SK-N-SH (cell line): ENCODE results near the gene NAPG. TPM values are rescaled to one million over a fixed set of nuclear protein-coding genes. Genes with fewer than 3 reads are reported as not detected.

ENCODE experiments used
- CTCF ChIA-PET: fragments of 300-600, 350-600 bp; formaldehyde crosslinking; extraction: SDS; loops from one replicate; lab custom pipeline; 2021; lab: Yijun Ruan, JAX
- POLR2A ChIA-PET: fragments of 350-600 bp; sonication (Branson Sonifier 250); formaldehyde crosslinking; extraction: SDS; loops from one replicate; lab custom pipeline; 2020; ENCODE audit warnings: antibody characterized with exemption, inconsistent platforms; lab: Yijun Ruan, JAX
- DNase-seq: peaks from one replicate; pipeline ENCODE4 v3.0.0; 2012
- H2AFZ ChIP-seq: fragments of 200-600 bp; sonication (generic); 2 replicates; pipeline ENCODE4 v1.8.1; 2016; ENCODE audit warnings: antibody characterized with exemption, mild to moderate bottlenecking, low read depth
- H3F3A ChIP-seq: fragments of 200-600 bp; sonication (generic); replicated peaks from 2 replicates; pipeline ENCODE3; 2016; ENCODE audit warnings: antibody characterized with exemption, mild to moderate bottlenecking; ENCODE audit not compliant: insufficient read depth
- H3K27ac ChIP-seq, 2 experiments: fragments of 200-500 bp in 1 of 2; fragments of 200-600 bp in 1 of 2; sonication (Bioruptor generic) in 1 of 2; sonication (generic), shearing (Covaris generic) in 1 of 2; 2 replicates each; pipeline versions ENCODE4 v1.5.1 to v1.6.1; 2014 to 2016; ENCODE audit warnings: low read depth in 2 of 2, inconsistent platforms in 1 of 2, low read length in 1 of 2, mild to moderate bottlenecking in 1 of 2, mixed read lengths in 1 of 2
- H3K27me3 ChIP-seq: fragments of 200-600 bp; sonication (generic), shearing (Covaris generic); 2 replicates; pipeline ENCODE4 v1.6.1; 2016; ENCODE audit warnings: mixed run types; ENCODE audit not compliant: insufficient read depth
- H3K36me3 ChIP-seq, 2 experiments: fragments of 200-500 bp in 1 of 2; fragments of 200-600 bp in 1 of 2; sonication (Bioruptor generic) in 1 of 2; sonication (generic) in 1 of 2; replicated peaks in 1 of 2; 2 replicates each; pipeline versions ENCODE3 to v1.5.1; 2014 to 2016; ENCODE audit warnings: low read length in 1 of 2, mild to moderate bottlenecking in 1 of 2; ENCODE audit not compliant: insufficient read depth in 2 of 2, control insufficient read depth in 1 of 2
- H3K4me1 ChIP-seq, 2 experiments: fragments of 200-500 bp in 1 of 2; fragments of 200-600 bp in 1 of 2; sonication (Bioruptor generic) in 1 of 2; sonication (generic), shearing (Covaris generic) in 1 of 2; 2 replicates each; pipeline versions ENCODE4 v1.5.1 to v1.6.1; 2014 to 2016; ENCODE audit warnings: low read depth in 1 of 2, low read length in 1 of 2, mixed run types in 1 of 2; ENCODE audit not compliant: insufficient read depth in 2 of 2, control insufficient read depth in 1 of 2
- H3K4me2 ChIP-seq: fragments of 200-600 bp; sonication (generic), shearing (Covaris generic); 2 replicates; pipeline ENCODE4 v1.6.1; 2017; ENCODE audit warnings: mixed run types
- H3K4me3 ChIP-seq, 2 experiments: fragments of 200-500 bp in 1 of 2; fragments of 200-600 bp in 1 of 2; sonication (Bioruptor generic) in 1 of 2; sonication (generic), shearing (Covaris generic) in 1 of 2; 2 replicates each; pipeline versions ENCODE4 v1.5.1 to v1.8.1; 2014 to 2016; ENCODE audit warnings: low read depth in 2 of 2, inconsistent platforms in 1 of 2, low read length in 1 of 2, mild to moderate bottlenecking in 1 of 2, mixed read lengths in 1 of 2, moderate library complexity in 1 of 2
- H3K79me2 ChIP-seq: fragments of 200-600 bp; sonication (generic); 2 replicates; pipeline ENCODE4 v1.8.1; 2017; ENCODE audit warnings: mild to moderate bottlenecking; ENCODE audit not compliant: insufficient read depth
- H3K9ac ChIP-seq: fragments of 200-600 bp; sonication (generic); 2 replicates; pipeline ENCODE4 v1.6.1; 2017; ENCODE audit warnings: mixed run types
- H3K9me2 ChIP-seq: fragments of 200-600 bp; sonication (generic); 2 replicates; pipeline ENCODE4 v1.6.1; 2017; ENCODE audit warnings: mixed run types
- H3K9me3 ChIP-seq: fragments of 200-600 bp; sonication (generic); 2 replicates; pipeline ENCODE4 v1.6.1; 2017; ENCODE audit warnings: mixed run types, mild to moderate bottlenecking, moderate library complexity
- H4K20me1 ChIP-seq: fragments of 200-600 bp; sonication (generic); 2 replicates; pipeline ENCODE4 v1.6.1; 2017; ENCODE audit warnings: mild to moderate bottlenecking, mixed run types; ENCODE audit not compliant: insufficient read depth
- CHD2 ChIP-seq: fragments of 150-350 bp; IDR thresholded peaks from 2 replicates; pipeline ENCODE4 v1.6.1; 2018; ENCODE audit warnings: low read length; ENCODE audit not compliant: partially characterized antibody
- EP300 ChIP-seq, 2 experiments: IDR thresholded peaks; 2 replicates each; pipeline versions ENCODE4 v1.4.0 to v1.6.1; 2012; ENCODE audit warnings: borderline replicate concordance in 1 of 2, low read depth in 1 of 2, low read length in 1 of 2
- FOSL2 ChIP-seq: IDR thresholded peaks from 2 replicates; pipeline ENCODE4 v1.4.0; 2012; ENCODE audit warnings: low read depth, mild to moderate bottlenecking, moderate library complexity, borderline replicate concordance
- FOXM1 ChIP-seq: IDR thresholded peaks from 2 replicates; pipeline ENCODE4 v1.4.0; 2012; ENCODE audit warnings: low read depth, mild to moderate bottlenecking
- JUND ChIP-seq: IDR thresholded peaks from 2 replicates; pipeline ENCODE4 v1.4.0; 2012
- MEF2A ChIP-seq: IDR thresholded peaks from 2 replicates; pipeline ENCODE4 v1.4.0; 2012; ENCODE audit warnings: low read depth, borderline replicate concordance
- RAD21 ChIP-seq: IDR thresholded peaks from 2 replicates; pipeline ENCODE4 v1.6.1; 2012; ENCODE audit warnings: mild to moderate bottlenecking, low read length
- RXRA ChIP-seq: IDR thresholded peaks from 2 replicates; pipeline ENCODE4 v1.4.0; 2012; ENCODE audit warnings: low read depth, mild to moderate bottlenecking, borderline replicate concordance
- SMC3 ChIP-seq: IDR thresholded peaks from 2 replicates; pipeline ENCODE4 v1.6.1; 2012; ENCODE audit warnings: low read depth, low read length, improper control_type of control experiment
- TEAD4 ChIP-seq: IDR thresholded peaks from 2 replicates; pipeline ENCODE4 v1.4.0; 2012; ENCODE audit warnings: mild to moderate bottlenecking, borderline replicate concordance; ENCODE audit not compliant: insufficient read depth
- YY1 ChIP-seq: IDR thresholded peaks from 2 replicates; pipeline ENCODE4 v1.4.0; 2012; ENCODE audit warnings: low read depth, mild to moderate bottlenecking
- WGBS: methylation state at CpG from one replicate; pipeline ENCODE4 v1.1.6; 2017; ENCODE audit warnings: low lambda C conversion rate; 5-methylcytosine and 5-hydroxymethylcytosine counted together
- polyA plus RNA-seq, 3 experiments: library from polyadenylated mRNA; depleted of rRNA; stranded (reverse); fragments of >200 nt; gene quantifications; 2 replicates each; pipeline ENCODE4 v1.2.3, GENCODE V29; 2012
- TF ChIP-seq, protein P1 (sequence below): IDR thresholded peaks from 2 replicates; pipeline ENCODE4 v1.6.1; 2012; ENCODE audit warnings: mild to moderate bottlenecking, low read depth, low read length, moderate library complexity
- TF ChIP-seq, protein P2 (sequence below): fragments of 150-350 bp; IDR thresholded peaks from 2 replicates; pipeline ENCODE4 v1.6.1; 2016; ENCODE audit warnings: mild to moderate bottlenecking, low read depth, low read length
- TF ChIP-seq, protein P3 (sequence below): IDR thresholded peaks from 2 replicates; pipeline ENCODE4 v1.4.0; 2012; ENCODE audit warnings: low read depth, borderline replicate concordance
- TF ChIP-seq, protein P4 (sequence below): IDR thresholded peaks from 2 replicates; pipeline ENCODE4; 2012

NAPG gene
- polyA plus RNA-seq, 1 of the 3 experiments (the other 2 are of a cell fraction) = 9.2 TPM

DNA sequence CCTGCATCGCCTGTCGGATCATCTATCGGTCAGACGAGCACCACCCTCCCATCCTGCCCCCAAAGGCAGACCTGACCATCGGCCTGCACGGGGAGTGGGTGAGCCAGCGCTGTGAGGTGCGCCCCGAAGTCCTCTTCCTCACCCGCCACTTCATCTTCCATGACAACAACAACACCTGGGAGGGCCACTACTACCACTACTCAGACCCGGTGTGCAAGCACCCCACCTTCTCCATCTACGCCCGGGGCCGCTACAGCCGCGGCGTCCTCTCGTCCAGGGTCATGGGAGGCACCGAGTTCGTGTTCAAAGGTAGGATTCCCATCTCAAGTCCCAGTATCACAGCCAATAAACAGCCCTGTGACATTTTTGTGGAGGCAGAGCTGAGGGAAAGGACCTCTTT lies 40.4 kb upstream of the NAPG start:
- Histone ChIP-seq H3K36me3 (no peaks in the 10 kb centered on the region), H3K4me2 (no peak overlapping the region), H3K79me2 (no peaks in the 10 kb centered on the region), H3K4me1 (no peaks in the 10 kb centered on the region; a peak in 1 of 4 replicates), H3F3A (no peaks in the 10 kb centered on the region), H2AFZ (no peak overlapping the region), H3K27ac (no peak overlapping the region), H3K9me2 (no peaks in the 10 kb centered on the region), H3K9ac (no peak overlapping the region), H3K4me3 (no peak overlapping the region), H3K27me3 (no peaks in the 10 kb centered on the region), H3K9me3 (no peaks in the 10 kb centered on the region), H4K20me1 (no peaks in the 10 kb centered on the region)
- 60% methylated on average over 17 of the region's 20 CpGs for WGBS
- no peak for DNase-seq
- ChIA-PET POLR2A (no interaction called here), CTCF (no interaction called here)
- TF ChIP-seq, protein P1, sequence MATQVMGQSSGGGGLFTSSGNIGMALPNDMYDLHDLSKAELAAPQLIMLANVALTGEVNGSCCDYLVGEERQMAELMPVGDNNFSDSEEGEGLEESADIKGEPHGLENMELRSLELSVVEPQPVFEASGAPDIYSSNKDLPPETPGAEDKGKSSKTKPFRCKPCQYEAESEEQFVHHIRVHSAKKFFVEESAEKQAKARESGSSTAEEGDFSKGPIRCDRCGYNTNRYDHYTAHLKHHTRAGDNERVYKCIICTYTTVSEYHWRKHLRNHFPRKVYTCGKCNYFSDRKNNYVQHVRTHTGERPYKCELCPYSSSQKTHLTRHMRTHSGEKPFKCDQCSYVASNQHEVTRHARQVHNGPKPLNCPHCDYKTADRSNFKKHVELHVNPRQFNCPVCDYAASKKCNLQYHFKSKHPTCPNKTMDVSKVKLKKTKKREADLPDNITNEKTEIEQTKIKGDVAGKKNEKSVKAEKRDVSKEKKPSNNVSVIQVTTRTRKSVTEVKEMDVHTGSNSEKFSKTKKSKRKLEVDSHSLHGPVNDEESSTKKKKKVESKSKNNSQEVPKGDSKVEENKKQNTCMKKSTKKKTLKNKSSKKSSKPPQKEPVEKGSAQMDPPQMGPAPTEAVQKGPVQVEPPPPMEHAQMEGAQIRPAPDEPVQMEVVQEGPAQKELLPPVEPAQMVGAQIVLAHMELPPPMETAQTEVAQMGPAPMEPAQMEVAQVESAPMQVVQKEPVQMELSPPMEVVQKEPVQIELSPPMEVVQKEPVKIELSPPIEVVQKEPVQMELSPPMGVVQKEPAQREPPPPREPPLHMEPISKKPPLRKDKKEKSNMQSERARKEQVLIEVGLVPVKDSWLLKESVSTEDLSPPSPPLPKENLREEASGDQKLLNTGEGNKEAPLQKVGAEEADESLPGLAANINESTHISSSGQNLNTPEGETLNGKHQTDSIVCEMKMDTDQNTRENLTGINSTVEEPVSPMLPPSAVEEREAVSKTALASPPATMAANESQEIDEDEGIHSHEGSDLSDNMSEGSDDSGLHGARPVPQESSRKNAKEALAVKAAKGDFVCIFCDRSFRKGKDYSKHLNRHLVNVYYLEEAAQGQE = no peak
- no peak for TF ChIP-seq YY1
- no peak for TF ChIP-seq SMC3
- TF ChIP-seq RAD21 = no peak
- no peak for TF ChIP-seq FOXM1
- TF ChIP-seq, protein P2, sequence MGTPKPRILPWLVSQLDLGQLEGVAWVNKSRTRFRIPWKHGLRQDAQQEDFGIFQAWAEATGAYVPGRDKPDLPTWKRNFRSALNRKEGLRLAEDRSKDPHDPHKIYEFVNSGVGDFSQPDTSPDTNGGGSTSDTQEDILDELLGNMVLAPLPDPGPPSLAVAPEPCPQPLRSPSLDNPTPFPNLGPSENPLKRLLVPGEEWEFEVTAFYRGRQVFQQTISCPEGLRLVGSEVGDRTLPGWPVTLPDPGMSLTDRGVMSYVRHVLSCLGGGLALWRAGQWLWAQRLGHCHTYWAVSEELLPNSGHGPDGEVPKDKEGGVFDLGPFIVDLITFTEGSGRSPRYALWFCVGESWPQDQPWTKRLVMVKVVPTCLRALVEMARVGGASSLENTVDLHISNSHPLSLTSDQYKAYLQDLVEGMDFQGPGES = no peak
- no peak for TF ChIP-seq FOSL2
- TF ChIP-seq CHD2 = no peak
- TF ChIP-seq, protein P3, sequence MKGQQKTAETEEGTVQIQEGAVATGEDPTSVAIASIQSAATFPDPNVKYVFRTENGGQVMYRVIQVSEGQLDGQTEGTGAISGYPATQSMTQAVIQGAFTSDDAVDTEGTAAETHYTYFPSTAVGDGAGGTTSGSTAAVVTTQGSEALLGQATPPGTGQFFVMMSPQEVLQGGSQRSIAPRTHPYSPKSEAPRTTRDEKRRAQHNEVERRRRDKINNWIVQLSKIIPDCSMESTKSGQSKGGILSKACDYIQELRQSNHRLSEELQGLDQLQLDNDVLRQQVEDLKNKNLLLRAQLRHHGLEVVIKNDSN = no peak
- no peak for TF ChIP-seq JUND
- TF ChIP-seq, protein P4, sequence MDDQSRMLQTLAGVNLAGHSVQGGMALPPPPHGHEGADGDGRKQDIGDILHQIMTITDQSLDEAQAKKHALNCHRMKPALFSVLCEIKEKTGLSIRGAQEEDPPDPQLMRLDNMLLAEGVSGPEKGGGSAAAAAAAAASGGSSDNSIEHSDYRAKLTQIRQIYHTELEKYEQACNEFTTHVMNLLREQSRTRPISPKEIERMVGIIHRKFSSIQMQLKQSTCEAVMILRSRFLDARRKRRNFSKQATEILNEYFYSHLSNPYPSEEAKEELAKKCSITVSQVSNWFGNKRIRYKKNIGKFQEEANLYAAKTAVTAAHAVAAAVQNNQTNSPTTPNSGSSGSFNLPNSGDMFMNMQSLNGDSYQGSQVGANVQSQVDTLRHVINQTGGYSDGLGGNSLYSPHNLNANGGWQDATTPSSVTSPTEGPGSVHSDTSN = no peak

DNA sequence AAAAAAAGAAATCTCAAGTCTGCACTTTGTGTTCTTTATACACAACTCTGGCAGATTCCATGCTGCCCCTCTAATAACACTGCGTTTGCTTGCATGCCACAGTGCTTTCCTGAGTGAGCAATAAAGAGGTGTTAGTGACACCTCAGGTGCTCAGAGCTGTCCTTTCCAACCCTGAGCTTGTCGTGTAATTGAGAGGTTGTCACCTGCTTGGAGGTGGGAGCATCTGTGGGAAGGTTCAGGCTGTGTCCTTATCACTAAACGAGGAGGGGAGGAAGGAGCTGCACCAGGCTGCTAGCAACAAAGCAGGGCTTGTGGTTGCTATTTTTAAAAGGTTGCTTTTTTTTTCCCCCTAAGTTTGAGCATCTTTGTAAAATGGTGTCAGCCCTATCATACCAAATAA lies 39.5 kb upstream of the NAPG start:
- Histone ChIP-seq H3K9me3 (no peaks in the 10 kb centered on the region), H3K36me3 (no peaks in the 10 kb centered on the region), H3K4me3 (no peak overlapping the region), H2AFZ (no peak overlapping the region), H3K79me2 (no peaks in the 10 kb centered on the region), H3K9ac (no peak overlapping the region), H3K4me2 (no peak overlapping the region), H3K27me3 (no peaks in the 10 kb centered on the region), H4K20me1 (no peaks in the 10 kb centered on the region), H3K9me2 (no peaks in the 10 kb centered on the region), H3F3A (no peaks in the 10 kb centered on the region), H3K4me1 (no peaks in the 10 kb centered on the region; a peak in 1 of 4 replicates), H3K27ac (no peak overlapping the region)
- CTCF ChIA-PET = no interaction called here
- DNase-seq = no peak
- WGBS = 34% methylated on average over 3 of the region's 3 CpGs
- POLR2A ChIA-PET = no interaction called here
- TF ChIP-seq EP300 (IDR thresholded peaks at IDR 0.05; ENCODE audit: borderline replicate concordance in 1 of 2, low read depth in 1 of 2, low read length in 1 of 2) = no peak
- no peak for TF ChIP-seq FOSL2
- TF ChIP-seq SMC3 = no peak
- TF ChIP-seq MEF2A = no peak
- TF ChIP-seq, protein P1 = no peak
- no peak for TF ChIP-seq RXRA
- TF ChIP-seq TEAD4 = no peak
